ENCODE data around the gene USP10. TPM values are rescaled to one million over a fixed set of nuclear protein-coding genes. Genes with fewer than 3 reads are reported as not detected.

USP10 gene
- total RNA-seq, 1 experiment from 2014 or later = 203 TPM

DNA sequence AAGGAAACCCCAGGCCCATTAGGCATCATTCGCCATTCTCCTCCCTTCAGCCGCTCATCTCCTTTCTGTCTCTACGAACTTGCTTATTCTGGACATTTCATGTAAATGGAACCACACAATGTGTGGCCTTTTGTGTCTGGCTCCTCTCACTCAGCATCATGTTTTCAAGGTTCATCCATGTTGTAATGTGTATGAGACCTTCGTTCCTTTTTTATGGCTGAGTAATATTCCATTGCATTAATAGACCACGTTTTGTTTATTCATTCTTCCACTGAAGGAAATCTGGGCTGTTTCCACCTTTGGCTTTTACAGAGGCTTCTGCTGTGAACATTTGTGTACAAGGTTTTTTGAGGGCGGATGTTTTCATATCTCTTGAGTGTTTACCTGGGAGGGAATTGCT, 123.2 kb downstream of the USP10 start:
- H2BK120ac ChIP-seq (ENCODE audit: low read depth, low read length, poor library complexity, severe bottlenecking) = no peak overlapping the region
- WGBS (ENCODE audit: extremely low coverage, insufficient read length, low lambda C conversion rate) = no CpG with 5 or more reads among the region's 6 CpGs
- H3K9me3 Mint-ChIP-seq = no peaks in the 10 kb centered on the region; a peak in 2 of 5 replicates
- no peak overlapping the region for H2AK5ac ChIP-seq (ENCODE audit: insufficient read length, low read length)
- no peak overlapping the region for H3K56ac ChIP-seq (ENCODE audit: insufficient read length, low read depth, low read length)
- DNase-seq = no peak
- TF ChIP-seq, protein P1, sequence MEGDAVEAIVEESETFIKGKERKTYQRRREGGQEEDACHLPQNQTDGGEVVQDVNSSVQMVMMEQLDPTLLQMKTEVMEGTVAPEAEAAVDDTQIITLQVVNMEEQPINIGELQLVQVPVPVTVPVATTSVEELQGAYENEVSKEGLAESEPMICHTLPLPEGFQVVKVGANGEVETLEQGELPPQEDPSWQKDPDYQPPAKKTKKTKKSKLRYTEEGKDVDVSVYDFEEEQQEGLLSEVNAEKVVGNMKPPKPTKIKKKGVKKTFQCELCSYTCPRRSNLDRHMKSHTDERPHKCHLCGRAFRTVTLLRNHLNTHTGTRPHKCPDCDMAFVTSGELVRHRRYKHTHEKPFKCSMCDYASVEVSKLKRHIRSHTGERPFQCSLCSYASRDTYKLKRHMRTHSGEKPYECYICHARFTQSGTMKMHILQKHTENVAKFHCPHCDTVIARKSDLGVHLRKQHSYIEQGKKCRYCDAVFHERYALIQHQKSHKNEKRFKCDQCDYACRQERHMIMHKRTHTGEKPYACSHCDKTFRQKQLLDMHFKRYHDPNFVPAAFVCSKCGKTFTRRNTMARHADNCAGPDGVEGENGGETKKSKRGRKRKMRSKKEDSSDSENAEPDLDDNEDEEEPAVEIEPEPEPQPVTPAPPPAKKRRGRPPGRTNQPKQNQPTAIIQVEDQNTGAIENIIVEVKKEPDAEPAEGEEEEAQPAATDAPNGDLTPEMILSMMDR (conservative IDR thresholded peaks at IDR 0.05) = no peak
- H3K36me3 Mint-ChIP-seq (ENCODE audit: insufficient read depth in 1 of 3, low read depth in 3 of 3) = no peaks in the 10 kb centered on the region
- no peak overlapping the region for H3K4ac ChIP-seq (ENCODE audit: low read depth, low read length)
- no peaks in the 10 kb centered on the region for H3K79me1 ChIP-seq (ENCODE audit: insufficient read depth, low read depth, low read length, poor library complexity, severe bottlenecking)
- no peak overlapping the region for H4K5ac ChIP-seq (ENCODE audit: insufficient read length, low read depth, low read length)
- H4K8ac ChIP-seq (replicated peaks; ENCODE audit: insufficient read length, low read depth, low read length) = no peak overlapping the region
- H3T11ph ChIP-seq (ENCODE audit: low read length) = no peak overlapping the region
- no peak overlapping the region for H3K27ac ChIP-seq (ENCODE audit: insufficient read length, low read depth, low read length)
- H3K14ac ChIP-seq (ENCODE audit: insufficient read depth, low read length) = no peak overlapping the region
- no peak overlapping the region for H3K4me2 ChIP-seq (ENCODE audit: insufficient read depth, insufficient read length, low read length)
- peaks cover 19 to 20% of the 10 kb centered on the region in 2 experiments for H3K4me1 Mint-ChIP-seq
- no peaks in the 10 kb centered on the region for H3K79me2 ChIP-seq (ENCODE audit: insufficient read depth, low read length)
- no peak overlapping the region for H2BK5ac ChIP-seq (ENCODE audit: insufficient read length, low read length)
- no peak overlapping the region for H2AFZ ChIP-seq (ENCODE audit: low read length)
- no peak overlapping the region for H3K23ac ChIP-seq (ENCODE audit: insufficient read length, low read depth, low read length)
- no peaks in the 10 kb centered on the region for H4K20me1 ChIP-seq (ENCODE audit: control insufficient read depth, insufficient read depth, insufficient read length)
- H3K23me2 ChIP-seq (ENCODE audit: insufficient read length, low read depth, low read length, poor library complexity, severe bottlenecking) = no peaks in the 10 kb centered on the region
- no peak overlapping the region for H2BK12ac ChIP-seq (ENCODE audit: insufficient read length, low read depth, low read length)
- no peaks in the 10 kb centered on the region; the same call in 1 of the 2 replicates for H3K4me1 ChIP-seq (ENCODE audit: insufficient read depth, low read length)
- H2BK15ac ChIP-seq (ENCODE audit: low read depth, low read length) = no peak overlapping the region
- peaks cover 59% of the 10 kb centered on the region for H3K27me3 Mint-ChIP-seq (ENCODE audit: low read depth)
- H3K27ac Mint-ChIP-seq = no peak overlapping the region
- H3K27me3 ChIP-seq (ENCODE audit: insufficient read depth, low read length) = peaks cover 14% of the 10 kb centered on the region; the same call in 1 of the 2 replicates
- no peak overlapping the region for H3K9ac ChIP-seq (ENCODE audit: extremely low read depth, insufficient read length, low read length)
- no peak overlapping the region for H4K91ac ChIP-seq (ENCODE audit: insufficient read length, low read depth, low read length)
- no peak overlapping the region for H3K4me3 Mint-ChIP-seq
- no peak overlapping the region for H3K18ac ChIP-seq (ENCODE audit: insufficient read length, low read depth, low read length)
- H3K9me3 ChIP-seq (ENCODE audit: control insufficient read depth, low read depth, low read length) = no peaks in the 10 kb centered on the region
- H2BK20ac ChIP-seq (ENCODE audit: low read depth, low read length, poor library complexity, severe bottlenecking) = no peak overlapping the region

All from H9 (cell line).